ENCODE data around the gene P3H2. TPM values are rescaled to one million over a fixed set of nuclear protein-coding genes. Genes with fewer than 3 reads are reported as not detected.

Gene P3H2
- total RNA-seq, 1 experiment from 2014 or later = 20.9 TPM

- ChIA-PET POLR2A (ENCODE audit: unreplicated experiment) (no interaction called here), CTCF (no interaction called here)
- no peak for DNase-seq
- Histone ChIP-seq H3K27me3 (ENCODE audit: insufficient read depth, low read depth) (no peaks in the 10 kb centered on the region), H3K4me2 (no peak overlapping the region), H3K9me2 (ENCODE audit: insufficient read depth) (no peaks in the 10 kb centered on the region), H3K4me3 (no peak overlapping the region), H3K9me3 (ENCODE audit: insufficient read depth, low read depth) (peaks cover 6% of the 10 kb centered on the region; the same call in 1 of the 2 replicates), H3K79me2 (ENCODE audit: low read depth) (no peaks in the 10 kb centered on the region; the same call in 1 of the 2 replicates), H3K36me3 (ENCODE audit: low read depth) (no peaks in the 10 kb centered on the region), H2AFZ (no peak overlapping the region), H3K27ac (no peak overlapping the region), H3F3A (ENCODE audit: insufficient read depth, low read depth) (no peaks in the 10 kb centered on the region), H3K4me1 (replicated peaks; ENCODE audit: insufficient read depth) (peaks cover 7% of the 10 kb centered on the region; the same call in 1 of the 2 replicates), H4K20me1 (ENCODE audit: insufficient read depth) (no peaks in the 10 kb centered on the region)
- no peak for TF ChIP-seq EZH2 (IDR thresholded peaks at IDR 0.05; ENCODE audit: low read depth)
- TF ChIP-seq CTCF (conservative IDR thresholded peaks at IDR 0.05) = no peak
- no TSS peak for BruUV-seq (replicated peaks)
- intact Hi-C loops (cut with micrococcal nuclease; ENCODE audit: unreplicated experiment) = no loop called here
Observed at GRCh38 chr3:190089711-190090110, 31.0 kb downstream of the P3H2 start.

DNA sequence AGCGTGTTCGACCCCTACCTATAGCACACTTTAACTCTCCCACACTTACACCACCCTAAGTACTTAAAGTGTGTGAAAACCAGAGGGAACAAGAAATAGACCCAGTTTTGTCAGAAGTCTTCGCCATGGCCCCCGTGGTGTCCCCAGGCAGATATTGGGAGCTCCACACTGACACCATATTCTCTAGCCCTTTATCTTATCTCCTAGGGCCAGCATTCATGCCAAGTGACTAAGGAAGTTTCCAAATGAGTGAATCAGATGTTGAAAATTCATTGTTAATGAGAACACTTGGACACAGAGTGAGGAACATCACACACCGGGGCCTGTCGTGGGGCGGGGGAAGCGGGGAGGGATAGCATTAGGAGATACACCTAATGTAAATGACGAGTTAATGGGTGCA lies 31.8 kb downstream of the P3H2 start:
- DNase-seq = no peak
- peaks cover 7% of the 10 kb centered on the region; the same call in 1 of the 2 replicates for H3K4me1 ChIP-seq (replicated peaks; ENCODE audit: insufficient read depth)
- H3K9me2 ChIP-seq (ENCODE audit: insufficient read depth) = no peaks in the 10 kb centered on the region
- H3F3A ChIP-seq (ENCODE audit: insufficient read depth, low read depth) = no peaks in the 10 kb centered on the region
- no peaks in the 10 kb centered on the region for H3K27me3 ChIP-seq (ENCODE audit: insufficient read depth, low read depth)
- H3K4me2 ChIP-seq = no peak overlapping the region
- ChIA-PET CTCF (no interaction called here), POLR2A (ENCODE audit: unreplicated experiment) (no interaction called here)
- H3K9me3 ChIP-seq (ENCODE audit: insufficient read depth, low read depth) = peaks cover 2% of the 10 kb centered on the region; the same call in 1 of the 2 replicates
- no peaks in the 10 kb centered on the region for H4K20me1 ChIP-seq (ENCODE audit: insufficient read depth)
- H3K79me2 ChIP-seq (ENCODE audit: low read depth) = no peaks in the 10 kb centered on the region; the same call in 1 of the 2 replicates
- no peak overlapping the region for H2AFZ ChIP-seq
- no peaks in the 10 kb centered on the region for H3K36me3 ChIP-seq (ENCODE audit: low read depth)
- no peak overlapping the region for H3K27ac ChIP-seq
- TF ChIP-seq EZH2 (IDR thresholded peaks at IDR 0.05; ENCODE audit: low read depth) = no peak
- TF ChIP-seq CTCF (conservative IDR thresholded peaks at IDR 0.05) = no peak
- no peak overlapping the region for H3K4me3 ChIP-seq
- intact Hi-C loops (cut with micrococcal nuclease; ENCODE audit: unreplicated experiment) = no loop called here
- no TSS peak for BruUV-seq (replicated peaks)

DNA sequence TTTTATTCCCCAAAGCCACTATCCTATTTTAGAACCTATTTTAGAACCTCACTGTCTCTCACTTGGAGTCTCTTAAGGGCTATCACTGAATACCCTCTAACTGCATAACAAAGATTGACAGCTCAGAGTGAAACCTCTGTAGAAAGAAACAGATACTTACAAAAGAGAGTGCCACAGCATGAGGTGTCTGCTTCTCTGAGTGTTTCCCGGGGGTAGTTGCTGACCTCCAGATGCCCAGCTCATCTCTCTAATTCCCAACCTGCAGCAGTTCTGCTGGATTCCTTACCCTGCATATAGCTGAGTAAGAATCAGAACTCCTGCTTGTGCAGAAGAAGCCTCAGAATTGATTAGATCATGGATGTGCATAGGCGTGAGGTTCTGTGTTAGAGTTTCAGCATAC lies 34.5 kb downstream of the P3H2 start:
- H3K79me2 ChIP-seq (ENCODE audit: low read depth) = no peaks in the 10 kb centered on the region; the same call in 1 of the 2 replicates
- H3K36me3 ChIP-seq (ENCODE audit: low read depth) = no peaks in the 10 kb centered on the region
- no peaks in the 10 kb centered on the region for H4K20me1 ChIP-seq (ENCODE audit: insufficient read depth)
- TF ChIP-seq EZH2 (IDR thresholded peaks at IDR 0.05; ENCODE audit: low read depth) = no peak
- TF ChIP-seq CTCF (conservative IDR thresholded peaks at IDR 0.05) = no peak
- H3K4me1 ChIP-seq (replicated peaks; ENCODE audit: insufficient read depth) = no peaks in the 10 kb centered on the region
- POLR2A ChIA-PET (ENCODE audit: unreplicated experiment) = no interaction called here
- intact Hi-C loops (cut with micrococcal nuclease; ENCODE audit: unreplicated experiment) = no loop called here
- H3K4me2 ChIP-seq = no peak overlapping the region
- no peak overlapping the region for H3K27ac ChIP-seq
- no TSS peak for BruUV-seq (replicated peaks)
- CTCF ChIA-PET = no interaction called here
- H2AFZ ChIP-seq = no peak overlapping the region
- H3K4me3 ChIP-seq = no peak overlapping the region
- H3F3A ChIP-seq (ENCODE audit: insufficient read depth, low read depth) = no peaks in the 10 kb centered on the region
- no peak for DNase-seq
- H3K9me3 ChIP-seq (ENCODE audit: insufficient read depth, low read depth) = no peaks in the 10 kb centered on the region
- H3K9me2 ChIP-seq (ENCODE audit: insufficient read depth) = no peaks in the 10 kb centered on the region
- H3K27me3 ChIP-seq (ENCODE audit: insufficient read depth, low read depth) = no peaks in the 10 kb centered on the region
